K562 (cell line): ENCODE data around the gene PDE11A. TPM values are rescaled to one million over a fixed set of nuclear protein-coding genes. Genes with fewer than 3 reads are reported as not detected.

Experiments
- ATAC-seq: fragments of 200-7000 bp; cut with Tn5 transposase; 3 replicates; pipeline ENCODE4 v1.9.1; 2020; ENCODE audit warnings: moderate library complexity
- BruUV-seq: library from RNA; stranded (reverse); fragments of 400-500 nt; replicated peaks from 2 replicates; lab custom pipeline; 2021; lab: Mats Ljungman, UMichigan
- CTCF ChIA-PET: fragments of 300-600 bp; formaldehyde crosslinking; extraction: SDS; loops from one replicate; lab custom pipeline; 2021; ENCODE audit warnings: low intra/inter-chr PET ratio; lab: Yijun Ruan, JAX
- POLR2A ChIA-PET: fragments of 300-600, 350-650 bp; sonication (Branson Sonifier 250); formaldehyde crosslinking; extraction: SDS; loops from one replicate; lab custom pipeline; 2021; ENCODE audit warnings: antibody characterized with exemption, inconsistent platforms; lab: Yijun Ruan, JAX
- DNase-seq, 4 experiments: peaks; one replicate each; pipeline versions ENCODE4 v3.0.0 to v3.0.0-alpha.2; 2011 to 2018; ENCODE audit warnings: low spot score in 3 of 4, mixed read lengths in 3 of 4; ENCODE audit errors: extremely low read depth in 1 of 4
- FAIRE-seq: peaks from 2 replicates; lab custom pipeline; 2011; peaks lifted over from hg19 to GRCh38; lab: Jason Lieb, UNC
- H2AFZ ChIP-seq: 2 replicates; pipeline ENCODE4 v1.6.0; 2011; ENCODE audit warnings: low read depth, low read length, control low read depth, inconsistent platforms
- H3K27ac ChIP-seq: fragments of 200-600 bp; 3 replicates; pipeline ENCODE4 v1.8.0; 2011; ENCODE audit warnings: low read depth, mild to moderate bottlenecking, control low read depth, inconsistent platforms, low read length, moderate library complexity, mixed read lengths; ENCODE audit errors: extremely low read depth
- H3K27me3 ChIP-seq, 2 experiments: fragments of 300-600 bp in 1 of 2; 2 replicates in 1 of 2; 3 replicates in 1 of 2; pipeline versions ENCODE4 v1.6.0 to v1.8.0; 2011; ENCODE audit warnings: inconsistent platforms in 2 of 2, low read length in 2 of 2, mild to moderate bottlenecking in 1 of 2, mixed read lengths in 1 of 2, moderate library complexity in 1 of 2; ENCODE audit not compliant: control insufficient read depth in 2 of 2, insufficient read depth in 2 of 2
- H3K36me3 ChIP-seq: fragments of 300-600 bp; 3 replicates; pipeline ENCODE4 v1.8.0; 2011; ENCODE audit warnings: mild to moderate bottlenecking, low read length, inconsistent platforms; ENCODE audit not compliant: control insufficient read depth, insufficient read depth
- H3K4me1 ChIP-seq, 2 experiments: fragments of 200-600 bp in 1 of 2; replicated peaks in 1 of 2; 2 replicates in 1 of 2; 3 replicates in 1 of 2; pipeline versions ENCODE4 v1.5.1 to v1.8.0; 2011; ENCODE audit warnings: inconsistent platforms in 2 of 2, low read length in 2 of 2, mild to moderate bottlenecking in 1 of 2, mixed read lengths in 1 of 2, moderate library complexity in 1 of 2; ENCODE audit not compliant: control insufficient read depth in 2 of 2, insufficient read depth in 2 of 2
- H3K4me2 ChIP-seq: 2 replicates; pipeline ENCODE4 v1.6.1; 2011; ENCODE audit warnings: low read length, control low read depth, inconsistent platforms, mixed read lengths; ENCODE audit not compliant: insufficient read depth
- H3K4me3 ChIP-seq: fragments of 200-600 bp; sonication (generic), shearing (Covaris generic); 2 replicates; pipeline ENCODE4 v1.5.1; 2016; ENCODE audit warnings: control low read depth, inconsistent platforms
- H3K79me2 ChIP-seq: fragments of 200-600 bp; 3 replicates; pipeline ENCODE4 v1.8.0; 2011; ENCODE audit warnings: low read length, inconsistent platforms; ENCODE audit not compliant: control insufficient read depth, insufficient read depth
- H3K9ac ChIP-seq, 2 experiments: 2 replicates each; pipeline versions ENCODE4 v1.6.0 to v1.6.1; 2011; ENCODE audit warnings: low read depth in 2 of 2, low read length in 2 of 2, control low read depth in 1 of 2, inconsistent platforms in 1 of 2, mild to moderate bottlenecking in 1 of 2, mixed read lengths in 1 of 2; ENCODE audit not compliant: insufficient read depth in 1 of 2
- H3K9me1 ChIP-seq: one replicate; pipeline ENCODE4 v1.6.0; 2011; ENCODE audit warnings: inconsistent platforms, mild to moderate bottlenecking, low read length, moderate library complexity; ENCODE audit not compliant: control insufficient read depth, insufficient read depth
- H3K9me3 ChIP-seq: replicated peaks from 2 replicates; pipeline ENCODE4 v1.5.1; 2011; ENCODE audit warnings: low read depth, low read length, inconsistent platforms; ENCODE audit not compliant: control insufficient read depth, insufficient read depth
- H4K20me1 ChIP-seq: replicated peaks from 2 replicates; pipeline ENCODE4 v1.6.1; 2011; ENCODE audit warnings: low read length, inconsistent platforms, mixed read lengths; ENCODE audit not compliant: control insufficient read depth, insufficient read depth
- MAFF ChIP-seq: IDR thresholded peaks from 2 replicates; pipeline ENCODE4 v1.6.1; 2012; ENCODE audit warnings: low read length, improper control_type of control experiment
- NR2C2 ChIP-seq, 2 experiments: fragments of 200-800 bp in 1 of 2; sonication (Bioruptor generic) in 1 of 2; sonication (generic) in 1 of 2; formaldehyde crosslinking in 1 of 2; IDR thresholded peaks; 2 replicates each; pipeline versions ENCODE4 v1.6.1 to v1.8.0; 2016 to 2022; ENCODE audit warnings: mild to moderate bottlenecking in 1 of 2, missing compliant biosample characterization in 1 of 2, missing genetic modification characterization in 1 of 2, missing genetic modification reagents in 1 of 2
- PHF8 ChIP-seq: fragments of 200-600 bp; sonication (generic); IDR thresholded peaks from 2 replicates; pipeline ENCODE4 v1.6.1; 2012; ENCODE audit warnings: mixed run types, mild to moderate bottlenecking, inconsistent platforms, low read length, moderate library complexity, borderline replicate concordance
- TCF3 ChIP-seq: sonication (generic); formaldehyde crosslinking; IDR thresholded peaks from 2 replicates; pipeline ENCODE4 v1.4.0; 2020; ENCODE audit warnings: mild to moderate bottlenecking, missing genetic modification reagents
- THRAP3 ChIP-seq: fragments of 450-650 bp; IDR thresholded peaks from 2 replicates; pipeline ENCODE4 v1.6.1; 2016; ENCODE audit warnings: mild to moderate bottlenecking, inconsistent platforms, borderline replicate concordance
- ZMIZ1 ChIP-seq, 2 experiments: fragments of 150-350 bp in 1 of 2; IDR thresholded peaks; 2 replicates each; pipeline ENCODE4 v1.6.1; 2012 to 2016; ENCODE audit warnings: low read depth in 2 of 2, low read length in 2 of 2, mild to moderate bottlenecking in 1 of 2, moderate library complexity in 1 of 2
- ZNF12 ChIP-seq: sonication (generic); formaldehyde crosslinking; IDR thresholded peaks from 2 replicates; pipeline ENCODE4 v1.4.0; 2020; ENCODE audit warnings: mild to moderate bottlenecking, missing genetic modification reagents
- ZNF217 ChIP-seq: sonication (generic); formaldehyde crosslinking; IDR thresholded peaks from 2 replicates; pipeline ENCODE4 v1.8.0; 2022; ENCODE audit warnings: mild to moderate bottlenecking, missing genetic modification reagents
- ZNF354B ChIP-seq: fragments of 250-450 bp; sonication (Bioruptor Pico); IDR thresholded peaks from 2 replicates; pipeline ENCODE4 v1.4.0; 2020
- ZNF507 ChIP-seq: conservative IDR thresholded peaks from 2 replicates; pipeline ENCODE4 v1.6.1; 2017; ENCODE audit warnings: missing genetic modification characterization, missing compliant biosample characterization
- ZNF695 ChIP-seq: fragments of 450-650 bp; formaldehyde crosslinking; IDR thresholded peaks from 2 replicates; pipeline ENCODE4 v1.4.0; 2020; ENCODE audit warnings: mild to moderate bottlenecking, moderate library complexity
- ZNF740 ChIP-seq, 3 experiments: fragments of 200-800 bp in 1 of 3; sonication (Bioruptor generic) in 1 of 3; sonication (generic) in 1 of 3; formaldehyde crosslinking in 1 of 3; IDR thresholded peaks; 2 replicates each; pipeline versions ENCODE4 v1.6.1 to v1.8.0; 2016 to 2022; ENCODE audit warnings: mild to moderate bottlenecking in 2 of 3, missing compliant biosample characterization in 2 of 3, missing genetic modification characterization in 2 of 3, missing genetic modification reagents in 1 of 3
- WGBS: fragments of 100-300 bp; shearing (Covaris generic); methylation state at CpG from one replicate; pipeline ENCODE4 v1.1.6; 2016; ENCODE audit warnings: low coverage, mixed read lengths; ENCODE audit not compliant: insufficient coverage; ENCODE audit errors: missing lambda C conversion rate; 5-methylcytosine and 5-hydroxymethylcytosine counted together
- in situ Hi-C: fragments of 300-500 bp; cut with MboI; formaldehyde crosslinking; loops from 4 replicates; pipeline ENCODE4 v1.15.0; 2018; ENCODE audit warnings: inconsistent platforms, mixed read lengths
- intact Hi-C: fragments of 100-400 bp; cut with micrococcal nuclease; formaldehyde crosslinking; loops from 2 replicates; pipeline ENCODE4 v1.14.2; 2022
- polyA plus RNA-seq, 8 experiments: library from polyadenylated mRNA; depleted of rRNA in 4 of 8; stranded (reverse) in 5 of 8; unstranded in 3 of 8; fragments of >200 nt; fragmentation: Nextera tagmentation in 2 of 8; fragmentation: Illumina TruSeq in 1 of 8; extraction: Ambion mirVana in 2 of 8; extraction: Trizol in 1 of 8; gene quantifications; 2 replicates each; pipeline versions ENCODE4 v1.2.1 to v1.2.3, GENCODE V29; 2011 to 2014; ENCODE audit warnings: inconsistent platforms in 1 of 8, missing spikeins in 1 of 8
- total RNA-seq, 7 experiments: library from RNA; depleted of rRNA in 6 of 7; stranded (reverse); fragments of >200 nt in 6 of 7; fragmentation: Illumina TruSeq in 2 of 7; extraction: Trizol in 2 of 7; gene quantifications; 2 replicates each; pipeline versions ENCODE4 v1.2.1 to v1.2.3, GENCODE V29; 2011 to 2021; ENCODE audit warnings: low replicate concordance in 1 of 7

PDE11A gene
- total and polyA plus RNA-seq, 9 of the 15 experiments (the other 6 are each of a cell fraction or from before 2014, with no cell fraction given), result 3.2 to 22.1 (median 5.7) TPM

- Histone ChIP-seq H3K4me2 (no peak overlapping the region), H3K4me1 (no peaks in the 10 kb centered on the region), H3K79me2 (no peaks in the 10 kb centered on the region), H3K27ac (no peak overlapping the region), H3K27me3 (no peaks in the 10 kb centered on the region), H3K4me3 (no peak overlapping the region), H3K9me3 (no peaks in the 10 kb centered on the region), H3K9ac (no peak overlapping the region), H3K9me1 (no peaks in the 10 kb centered on the region), H2AFZ (no peak overlapping the region), H4K20me1 (no peaks in the 10 kb centered on the region), H3K36me3 (no peaks in the 10 kb centered on the region)
- ATAC-seq (no peak), FAIRE-seq (no peak), DNase-seq (no peak)
- ChIA-PET CTCF (no interaction called here), POLR2A (interaction anchor here (0.5 kb wide), 1 partner anchor 84 kb away, joined by 3 read pairs; no protein-coding TSS in a partner anchor)
- 0% methylated on average over 1 of the region's 1 CpG for WGBS
- in situ Hi-C loops (no loop called here), intact Hi-C loops (no loop called here)
- BruUV-seq, result no TSS peak
- no peak for TF ChIP-seq ZNF12 (CRISPR knock-in tag)
- no peak for TF ChIP-seq THRAP3
- peak; percentile 81 for TF ChIP-seq ZNF354B (CRISPR knock-in tag)
- TF ChIP-seq TCF3 (CRISPR knock-in tag), result no peak
- peak; percentile 99 for TF ChIP-seq ZNF507 (tag)
Observed at GRCh38 chr2:177857538-177857937, 215.0 kb downstream of the PDE11A start.

GRCh38 chr2:177852389-177852788 is 220.2 kb downstream of the PDE11A start:
- Histone ChIP-seq H3K9me3 (no peaks in the 10 kb centered on the region), H3K4me1 (no peaks in the 10 kb centered on the region), H4K20me1 (no peaks in the 10 kb centered on the region), H3K9ac (no peak overlapping the region), H3K27ac (no peak overlapping the region), H3K9me1 (no peaks in the 10 kb centered on the region), H3K79me2 (no peaks in the 10 kb centered on the region), H3K4me2 (no peak overlapping the region), H3K4me3 (no peak overlapping the region), H3K27me3 (peaks cover 0 to 5% of the 10 kb centered on the region in 2 experiments; a peak in 2 of 5 replicates), H2AFZ (no peak overlapping the region), H3K36me3 (no peaks in the 10 kb centered on the region)
- DNase-seq (no peak), FAIRE-seq (no peak), ATAC-seq (no peak)
- ChIA-PET CTCF (no interaction called here), POLR2A (no interaction called here)
- intact Hi-C loops, result no loop called here
- WGBS, result 5% methylated on average over 1 of the region's 1 CpG
- BruUV-seq, result no TSS peak
- in situ Hi-C loops, result no loop called here
- TF ChIP-seq ZNF740 (CRISPR knock-in tag; IDR thresholded peaks at IDR 0.05), result no peak
- TF ChIP-seq ZNF740 (tag; IDR thresholded peaks at IDR 0.05), result no peak
- TF ChIP-seq ZMIZ1 (IDR thresholded peaks at IDR 0.05; ENCODE audit: low read depth in 2 of 2, low read length in 2 of 2), result no peak
- TF ChIP-seq ZNF217 (CRISPR knock-in tag), result no peak
- TF ChIP-seq PHF8, result no peak
- no peak for TF ChIP-seq NR2C2 (CRISPR knock-in tag; IDR thresholded peaks at IDR 0.05)
- no peak for TF ChIP-seq NR2C2 (tag; IDR thresholded peaks at IDR 0.05)
- TF ChIP-seq MAFF, result no peak
- TF ChIP-seq ZNF695, result no peak
